HG03442 (cell line): Measurements from ENCODE around the gene RB1.
"Not testable (repeated sequence)": the region's sequence is repeated elsewhere in the genome, so short reads cannot be mapped to it uniquely, and the experiment has no call there.

Source experiments
- ATAC-seq: cut with Tn5 transposase; IDR thresholded peaks from one replicate; pipeline ENCODE4 v1.9.1; 2021; ENCODE audit warnings: mild to moderate bottlenecking, moderate library complexity; ENCODE audit not compliant: unreplicated experiment

RB1 gene

GRCh38 chr13:48448285-48448958 is 144.9 kb downstream of the RB1 start:
- no peak for ATAC-seq

DNA sequence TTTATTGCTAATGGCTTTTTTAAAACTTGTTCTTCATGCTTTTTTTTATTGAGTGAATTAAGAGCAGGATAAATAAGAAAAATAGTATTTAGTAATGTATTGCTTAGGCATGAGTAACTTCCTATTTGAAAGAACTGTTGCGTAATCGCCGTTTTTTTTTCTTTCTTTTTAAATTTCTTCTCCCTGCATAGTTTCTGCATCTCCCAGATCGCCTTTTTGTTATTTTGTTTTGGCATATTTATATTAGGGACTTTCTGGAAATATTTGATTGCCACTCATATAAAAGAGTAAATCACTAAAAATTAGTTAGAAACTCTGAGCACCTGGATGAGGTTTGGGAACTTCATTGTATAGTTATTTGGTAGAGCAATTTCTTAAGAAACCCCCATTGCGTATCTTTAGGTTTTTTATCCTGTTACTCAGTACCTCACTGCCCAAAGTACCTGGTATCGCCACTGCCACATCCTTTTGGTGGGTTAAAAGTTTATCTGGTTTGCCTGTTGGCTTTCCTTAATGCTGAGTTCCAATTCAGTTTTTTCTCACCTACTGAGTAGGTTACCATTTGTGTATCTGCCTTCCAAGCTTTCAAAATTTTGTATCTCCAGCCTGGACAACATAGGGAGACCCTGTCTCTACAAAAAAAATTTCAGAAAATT is 145.5 kb downstream of the RB1 start:
- no peak for ATAC-seq

GRCh38 chr13:48449656-48450055 is 146.1 kb downstream of the RB1 start:
- no peak for ATAC-seq

DNA sequence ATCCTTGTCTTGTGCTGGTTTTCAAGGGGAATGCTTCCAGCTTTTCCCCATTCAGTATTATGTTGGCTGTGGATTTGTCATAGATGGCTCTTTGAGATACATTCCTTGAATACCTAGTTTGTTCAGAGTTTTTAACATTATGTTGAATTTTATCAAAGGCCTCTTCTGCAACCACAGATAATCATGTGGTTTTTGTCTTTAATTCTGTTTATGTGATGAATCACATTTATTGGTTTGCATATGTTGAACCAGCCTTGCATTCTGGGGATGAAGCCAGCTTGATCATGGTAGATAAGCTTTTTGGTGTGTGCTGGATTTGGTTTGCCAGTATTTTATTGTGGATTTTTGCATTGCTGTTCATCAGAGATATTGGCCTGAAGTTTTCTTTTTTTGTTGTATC is 147.6 kb downstream of the RB1 start:
- not testable (repeated sequence) for ATAC-seq

DNA sequence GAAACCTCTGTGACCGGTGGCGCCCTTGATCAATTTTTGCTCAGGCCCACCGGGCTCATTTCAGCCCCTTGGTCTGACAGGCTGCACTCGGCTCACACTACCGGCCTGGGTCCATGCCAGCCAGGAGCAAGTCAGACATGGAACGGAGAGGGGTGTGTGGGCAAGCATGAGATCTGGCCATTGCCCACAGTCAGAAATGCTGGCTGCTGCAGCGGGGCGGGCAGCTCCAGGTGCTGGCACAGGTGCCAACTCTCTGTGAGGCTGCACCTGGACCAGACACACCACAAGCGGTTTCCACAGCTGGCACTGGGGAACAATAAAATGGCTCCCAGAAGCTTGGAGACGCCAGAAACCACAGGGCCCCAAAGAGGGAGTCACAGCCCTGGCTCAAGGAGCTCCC is 153.0 kb downstream of the RB1 start:
- ATAC-seq, result no peak

- no peak for ATAC-seq
Observed at GRCh38 chr13:48457578-48458242, 154.2 kb downstream of the RB1 start.

- ATAC-seq, result no peak
Observed at GRCh38 chr13:48475230-48475629, 171.7 kb downstream of the RB1 start.

DNA sequence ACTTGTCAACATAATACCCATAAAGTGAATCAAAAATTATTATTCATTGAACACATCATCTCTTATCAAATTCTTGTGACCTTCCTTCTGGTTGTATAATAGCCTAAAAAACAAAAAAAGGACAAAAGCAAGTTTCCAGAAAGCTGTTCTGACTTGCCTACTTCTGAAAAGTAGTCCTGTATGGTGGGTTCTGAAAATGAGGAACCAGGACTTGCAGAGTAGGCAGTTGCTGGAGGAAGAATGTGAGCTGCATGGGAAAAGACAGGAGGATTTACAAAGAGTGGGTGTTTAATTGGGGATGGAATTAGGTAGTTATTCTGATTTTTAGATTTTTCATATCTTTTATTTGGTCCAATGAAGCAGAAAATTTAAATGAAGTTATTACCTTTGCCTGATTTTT is 172.7 kb downstream of the RB1 start:
- no peak for ATAC-seq

DNA sequence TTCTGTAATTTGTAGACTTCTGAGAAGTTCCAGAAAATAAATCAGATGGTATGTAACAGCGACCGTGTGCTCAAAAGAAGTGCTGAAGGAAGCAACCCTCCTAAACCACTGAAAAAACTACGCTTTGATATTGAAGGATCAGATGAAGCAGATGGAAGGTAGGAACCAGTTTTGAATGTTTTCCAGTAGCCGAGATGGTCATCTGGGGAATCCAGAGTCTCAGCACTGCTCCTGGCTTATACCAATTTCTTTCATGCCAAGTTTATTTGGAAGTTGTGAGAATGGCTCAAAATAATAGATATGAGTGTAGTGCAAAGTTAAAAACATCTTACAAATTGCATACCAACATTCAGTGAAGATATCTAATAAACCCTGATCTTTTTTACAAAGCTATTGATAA is 173.1 kb downstream of the RB1 start:
- ATAC-seq, result no peak

- ATAC-seq, result peak; percentile 67
Observed at GRCh38 chr13:48477191-48477855, 173.8 kb downstream of the RB1 start.

DNA sequence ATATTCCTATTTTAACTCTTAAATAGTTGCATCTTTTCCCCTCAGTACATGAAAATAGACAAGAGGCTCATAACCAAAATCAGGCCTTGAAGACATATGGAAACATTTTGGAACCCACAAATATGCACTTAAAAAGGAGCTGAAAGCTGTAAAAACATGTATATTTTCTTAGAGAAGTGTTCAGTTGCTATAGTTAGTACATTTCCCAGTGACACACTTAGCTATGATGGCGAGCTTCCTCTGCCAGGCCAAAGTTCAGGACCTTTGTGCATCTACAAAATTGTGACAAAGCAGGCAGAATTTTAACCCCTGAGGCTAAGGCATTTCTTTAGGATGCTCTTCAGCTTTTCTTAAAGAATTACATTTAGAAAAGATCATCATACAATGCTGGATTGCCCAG is 174.8 kb downstream of the RB1 start:
- no peak for ATAC-seq

DNA sequence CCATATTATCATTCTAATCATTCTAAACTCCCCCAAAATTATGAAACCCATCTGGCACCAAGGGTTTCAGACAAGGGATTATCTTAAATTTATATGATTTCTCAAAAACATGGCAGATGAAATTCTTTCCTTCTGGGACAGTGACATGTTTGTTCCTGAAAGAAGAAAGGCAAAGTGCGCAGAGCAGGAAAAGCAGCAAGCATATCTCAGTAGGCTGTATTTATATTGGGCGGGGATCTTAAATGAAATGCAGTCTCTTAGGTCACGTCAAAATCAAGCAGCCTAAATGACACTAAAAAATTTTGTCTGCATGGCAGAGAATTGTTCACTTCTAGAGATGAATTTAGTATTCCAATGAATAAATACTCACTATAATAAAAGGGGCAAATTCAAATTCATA is 180.0 kb downstream of the RB1 start:
- no peak for ATAC-seq

DNA sequence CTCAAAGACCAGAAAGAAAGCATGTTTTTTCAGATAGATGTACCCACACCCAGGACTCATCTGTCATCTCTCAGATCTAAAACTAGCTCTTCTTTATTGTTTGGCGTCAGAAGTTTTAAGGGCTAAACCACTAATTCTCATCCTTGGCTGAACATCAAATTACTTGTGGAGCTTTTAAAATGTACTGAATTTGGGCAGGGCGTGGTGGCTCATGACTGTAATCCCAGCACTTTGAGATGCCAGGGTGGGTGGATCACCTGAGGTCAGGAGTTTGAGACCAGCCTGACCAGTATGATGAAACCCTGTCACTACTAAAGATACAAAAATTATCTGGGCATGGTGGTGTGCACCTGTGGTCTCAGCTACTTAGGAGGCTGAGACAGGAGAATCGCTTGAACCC is 181.9 kb downstream of the RB1 start:
- no peak for ATAC-seq

DNA sequence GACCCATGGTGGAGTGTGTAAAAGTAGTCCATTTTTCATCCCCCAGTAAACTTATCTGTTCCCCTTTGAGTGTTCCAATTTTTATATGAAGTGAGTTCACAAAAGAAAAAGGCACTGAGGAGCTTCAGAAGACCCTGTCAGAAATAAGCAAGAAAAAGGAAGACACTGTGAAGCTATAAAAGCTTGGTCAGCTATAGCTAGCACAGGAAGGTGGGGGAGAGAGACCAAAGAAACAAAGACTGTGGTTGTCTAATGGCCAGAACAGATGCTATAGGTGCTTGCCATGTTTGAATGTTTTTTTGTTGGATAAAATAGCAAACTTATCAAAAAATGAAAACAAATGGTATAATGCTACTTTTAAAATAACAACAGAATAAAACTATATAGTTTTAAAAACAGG is 182.8 kb downstream of the RB1 start:
- ATAC-seq, result no peak

- no peak for ATAC-seq
Observed at GRCh38 chr13:48486836-48487235, 183.3 kb downstream of the RB1 start.

- ATAC-seq, result no peak
Observed at GRCh38 chr13:48487968-48488367, 184.4 kb downstream of the RB1 start.

GRCh38 chr13:48488995-48489394 is 185.4 kb downstream of the RB1 start:
- ATAC-seq, result no peak

GRCh38 chr13:48489666-48490065 is 186.1 kb downstream of the RB1 start:
- no peak for ATAC-seq

DNA sequence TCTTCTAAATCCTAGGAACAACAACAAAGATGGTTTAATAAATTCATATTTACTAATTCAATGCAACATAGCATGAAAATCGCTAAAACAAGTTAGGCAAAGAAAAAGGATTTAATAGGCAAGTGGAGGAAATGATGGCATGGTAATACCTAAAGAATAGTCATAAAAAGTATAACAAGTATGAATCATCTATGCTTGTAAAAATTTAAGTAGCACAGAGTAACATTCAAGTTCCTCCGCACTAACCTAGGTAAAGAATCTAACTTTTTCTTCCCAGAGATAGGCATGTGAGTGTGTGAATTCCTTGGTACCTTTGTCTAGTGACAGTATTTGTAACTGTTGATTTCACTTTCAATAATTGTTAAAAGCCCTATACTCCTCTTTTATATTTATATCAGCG is 186.7 kb downstream of the RB1 start:
- no peak for ATAC-seq

GRCh38 chr13:48491423-48492095 is 188.0 kb downstream of the RB1 start:
- no peak for ATAC-seq

DNA sequence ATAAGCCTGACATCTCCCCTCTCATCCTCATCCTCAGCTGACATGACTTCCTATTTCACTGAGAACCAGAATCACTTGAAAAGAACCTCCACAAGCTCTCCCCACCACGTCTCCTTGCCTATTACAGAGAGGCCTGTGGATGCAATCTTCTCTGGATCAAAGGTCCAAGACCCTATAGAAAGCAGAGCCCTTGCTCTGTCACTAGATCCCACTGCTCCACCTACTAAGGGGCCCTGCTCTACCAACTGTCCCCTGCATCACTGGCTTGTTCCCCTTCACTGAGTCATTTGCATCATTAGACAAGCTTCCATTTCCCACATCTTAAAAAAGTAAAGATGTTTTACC is 188.5 kb downstream of the RB1 start:
- ATAC-seq, result peak; percentile 40
